Breast epithelium (tissue), 4 donors: Measurements from ENCODE around the gene KRT74. TPM values are rescaled to one million over a fixed set of nuclear protein-coding genes. Genes with fewer than 3 reads are reported as not detected.

Source experiments
- DNase-seq, 2 donors: peaks; one replicate each; pipeline ENCODE4 v3.0.0-alpha.2; 2019; ENCODE audit warnings: low spot score in 2 of 2
- H3K27ac ChIP-seq, 2 donors: fragments of 200-600 bp; sonication (generic) in 1 of 2; one replicate each; pipeline ENCODE4 v1.5.1; 2016 to 2019; ENCODE audit warnings: mild to moderate bottlenecking in 1 of 2
- H3K27me3 ChIP-seq, 2 donors: fragments of 200-600 bp; sonication (generic) in 1 of 2; one replicate each; pipeline versions ENCODE4 v1.5.1 to v1.6.0; 2017 to 2019; ENCODE audit warnings: control low read depth in 1 of 2, mild to moderate bottlenecking in 1 of 2
- H3K36me3 ChIP-seq: fragments of 200-600 bp; one replicate; pipeline ENCODE4 v1.5.1; 2019
- H3K4me1 ChIP-seq, 2 donors: fragments of 200-600 bp; sonication (generic); one replicate each; pipeline ENCODE4 v1.5.1; 2016 to 2019; ENCODE audit warnings: control low read depth in 1 of 2
- H3K4me3 ChIP-seq, 3 donors: fragments of 200-600 bp; sonication (generic); 1 replicate in 2 of 3; 2 replicates in 1 of 3; pipeline ENCODE4 v1.5.1; 2016 to 2019; ENCODE audit warnings: mild to moderate bottlenecking in 3 of 3, moderate library complexity in 2 of 3
- H3K9me3 ChIP-seq, 2 donors: fragments of 200-600 bp; sonication (generic) in 1 of 2; one replicate each; pipeline ENCODE4 v1.5.1; 2016 to 2019; ENCODE audit warnings: control low read depth in 1 of 2
- POLR2A ChIP-seq: fragments of 450-650 bp; IDR thresholded peaks from one replicate; pipeline ENCODE4 v1.6.1; 2016; ENCODE audit warnings: antibody characterized with exemption, mild to moderate bottlenecking, moderate library complexity
- POLR2AphosphoS5 ChIP-seq, 3 donors: sonication (generic); formaldehyde crosslinking; IDR thresholded peaks; one replicate each; pipeline ENCODE4 v1.6.1; 2017; ENCODE audit warnings: antibody characterized with exemption in 3 of 3
- intact Hi-C: fragments of 100-400 bp; cut with DNase I; formaldehyde crosslinking; loops from one replicate; pipeline ENCODE4 v1.15.1; 2023; ENCODE audit warnings: low total_unique reads
- total RNA-seq, 3 donors: library from RNA; depleted of rRNA; stranded (reverse); fragments of >200 nt; gene quantifications; one replicate each; pipeline ENCODE4 v1.1.0, GENCODE V29; 2016
- TF ChIP-seq, protein P1 (sequence below), 3 donors: fragments of 450-650 bp; IDR thresholded peaks; one replicate each; pipeline ENCODE4 v1.5.1; 2016 to 2017; ENCODE audit warnings: antibody characterized with exemption in 3 of 3, mild to moderate bottlenecking in 3 of 3, moderate library complexity in 3 of 3

The KRT74 gene
- total RNA-seq, 3 donors from 2014 or later = not detected

DNA sequence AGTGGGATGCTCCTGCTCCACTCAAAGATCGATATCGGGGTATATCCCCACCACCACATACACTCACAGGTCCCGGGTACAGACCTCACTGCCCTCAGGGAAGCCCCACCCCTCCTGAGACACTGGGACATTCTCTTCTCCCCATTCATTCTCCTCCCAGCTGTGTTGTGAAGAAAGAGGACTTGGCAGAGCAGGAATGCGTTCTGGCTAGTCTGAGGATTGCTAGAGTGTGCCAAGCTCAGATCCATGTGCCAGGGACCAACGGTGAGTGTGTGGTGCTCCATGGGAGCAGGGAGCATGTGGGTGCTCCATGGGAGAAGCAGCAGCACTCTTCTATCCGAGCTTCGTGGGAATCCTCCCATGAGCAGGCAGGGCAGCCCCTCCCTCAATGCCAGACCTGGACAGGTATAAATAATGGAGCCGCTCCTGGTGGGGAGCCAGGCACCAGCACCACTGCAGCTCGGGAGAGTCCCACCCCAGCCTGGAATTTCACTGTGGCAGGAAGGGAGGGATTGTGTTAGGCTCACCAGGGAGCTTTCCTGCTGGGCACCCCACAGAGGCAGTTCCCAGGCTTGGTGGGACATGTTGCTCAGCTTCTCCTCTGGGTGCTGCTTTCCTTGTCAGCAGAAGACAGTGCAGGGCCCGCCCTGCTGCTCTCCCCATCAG is 51.2 kb downstream of the KRT74 start:
- Histone ChIP-seq H3K36me3 (no peaks in the 10 kb centered on the region), H3K27ac (peak overlapping the region; percentile 89 to 90), H3K27me3 (no peaks in the 10 kb centered on the region), H3K4me3 (peak overlapping the region in 2 of 3 donors; percentile 17 to 22), H3K4me1 (peaks cover 3 to 12% of the 10 kb centered on the region in 2 donors), H3K9me3 (no peaks in the 10 kb centered on the region)
- intact Hi-C loops = no loop called here
- no peak for TF ChIP-seq POLR2A
- TF ChIP-seq POLR2AphosphoS5 (IDR thresholded peaks at IDR 0.05) = peak; percentile 53 to 75 (median 71)
- TF ChIP-seq, protein P1, sequence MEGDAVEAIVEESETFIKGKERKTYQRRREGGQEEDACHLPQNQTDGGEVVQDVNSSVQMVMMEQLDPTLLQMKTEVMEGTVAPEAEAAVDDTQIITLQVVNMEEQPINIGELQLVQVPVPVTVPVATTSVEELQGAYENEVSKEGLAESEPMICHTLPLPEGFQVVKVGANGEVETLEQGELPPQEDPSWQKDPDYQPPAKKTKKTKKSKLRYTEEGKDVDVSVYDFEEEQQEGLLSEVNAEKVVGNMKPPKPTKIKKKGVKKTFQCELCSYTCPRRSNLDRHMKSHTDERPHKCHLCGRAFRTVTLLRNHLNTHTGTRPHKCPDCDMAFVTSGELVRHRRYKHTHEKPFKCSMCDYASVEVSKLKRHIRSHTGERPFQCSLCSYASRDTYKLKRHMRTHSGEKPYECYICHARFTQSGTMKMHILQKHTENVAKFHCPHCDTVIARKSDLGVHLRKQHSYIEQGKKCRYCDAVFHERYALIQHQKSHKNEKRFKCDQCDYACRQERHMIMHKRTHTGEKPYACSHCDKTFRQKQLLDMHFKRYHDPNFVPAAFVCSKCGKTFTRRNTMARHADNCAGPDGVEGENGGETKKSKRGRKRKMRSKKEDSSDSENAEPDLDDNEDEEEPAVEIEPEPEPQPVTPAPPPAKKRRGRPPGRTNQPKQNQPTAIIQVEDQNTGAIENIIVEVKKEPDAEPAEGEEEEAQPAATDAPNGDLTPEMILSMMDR (IDR thresholded peaks at IDR 0.05) = no peak
- peak in 1 of 2 donors; percentile 93 for DNase-seq

DNA sequence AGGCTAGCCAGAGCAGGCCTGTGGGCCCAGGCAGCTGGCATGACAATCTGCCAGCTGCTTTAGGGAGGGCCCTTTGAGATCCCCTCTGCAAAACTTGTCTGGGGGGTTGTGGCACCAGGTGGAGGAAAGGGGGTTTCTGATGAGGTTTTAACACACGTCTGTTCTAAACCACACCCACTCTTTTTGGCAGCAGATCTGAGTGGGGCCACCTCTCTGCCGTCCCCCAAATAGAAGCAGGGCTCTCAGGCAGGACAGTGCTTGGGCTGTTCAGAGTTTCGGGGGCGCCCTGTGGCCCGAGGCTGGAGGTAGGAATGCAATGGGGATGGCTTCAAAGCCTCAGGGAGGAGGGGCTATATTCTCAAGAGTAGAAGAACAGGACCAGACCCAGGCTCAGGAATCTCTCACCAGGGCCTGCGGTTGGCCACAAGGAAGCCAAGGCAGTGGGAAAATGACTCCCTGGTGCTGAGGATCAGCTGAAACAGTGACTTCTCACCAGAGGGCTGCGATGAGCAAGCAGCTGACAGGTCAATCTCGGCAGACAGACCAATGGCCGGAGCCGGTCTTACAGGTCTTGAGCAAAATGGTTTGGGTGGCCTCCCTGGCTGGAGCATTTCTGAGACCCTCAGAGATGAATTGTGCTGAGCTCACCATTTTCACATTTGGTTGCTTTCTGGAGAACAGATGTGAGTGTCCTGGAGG is 51.9 kb downstream of the KRT74 start:
- H3K36me3 ChIP-seq = no peaks in the 10 kb centered on the region
- peak overlapping the region in 2 of 3 donors; percentile 17 to 22 for H3K4me3 ChIP-seq
- peak overlapping the region; percentile 89 to 90 for H3K27ac ChIP-seq
- H3K9me3 ChIP-seq = no peaks in the 10 kb centered on the region
- intact Hi-C loops = no loop called here
- DNase-seq = peak in 1 of 2 donors; percentile 85
- H3K27me3 ChIP-seq = no peaks in the 10 kb centered on the region
- H3K4me1 ChIP-seq = peaks cover 3 to 12% of the 10 kb centered on the region in 2 donors
- TF ChIP-seq, protein P1 (IDR thresholded peaks at IDR 0.05) = peak in 1 of 3 donors; percentile 17
- TF ChIP-seq POLR2AphosphoS5 (IDR thresholded peaks at IDR 0.05) (no peak), POLR2A (no peak)

DNA sequence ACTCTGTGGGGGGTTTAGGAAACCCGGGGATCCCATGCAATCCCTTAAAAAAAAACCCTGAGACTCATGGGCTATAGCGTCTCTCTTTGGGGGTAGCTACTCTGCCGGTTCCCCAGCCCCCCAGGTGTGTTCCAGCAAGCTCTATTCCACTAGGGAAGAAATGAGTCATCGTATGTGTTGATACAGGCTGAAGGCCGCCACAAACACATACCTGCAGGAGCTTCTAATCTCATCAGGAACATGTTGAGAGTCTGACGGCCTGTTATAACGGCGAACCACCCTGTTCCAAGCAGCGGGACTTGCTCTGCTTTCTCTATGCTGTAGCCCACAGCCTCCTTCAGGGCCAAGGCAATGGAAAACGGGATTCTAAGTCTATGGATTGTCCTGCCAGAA is 52.5 kb downstream of the KRT74 start:
- no peaks in the 10 kb centered on the region for H3K9me3 ChIP-seq
- H3K4me1 ChIP-seq = peaks cover 3 to 12% of the 10 kb centered on the region in 2 donors
- H3K27me3 ChIP-seq = no peaks in the 10 kb centered on the region
- DNase-seq = peak in 1 of 2 donors; percentile 86
- TF ChIP-seq, protein P1 (IDR thresholded peaks at IDR 0.05) = no peak
- no peak for TF ChIP-seq POLR2A
- TF ChIP-seq POLR2AphosphoS5 (IDR thresholded peaks at IDR 0.05) = peak in 1 of 3 donors; percentile 37
- peak overlapping the region; percentile 89 to 90 for H3K27ac ChIP-seq
- H3K36me3 ChIP-seq = no peaks in the 10 kb centered on the region
- intact Hi-C loops = no loop called here
- peak overlapping the region in 2 of 3 donors; percentile 22 to 59 for H3K4me3 ChIP-seq

DNA sequence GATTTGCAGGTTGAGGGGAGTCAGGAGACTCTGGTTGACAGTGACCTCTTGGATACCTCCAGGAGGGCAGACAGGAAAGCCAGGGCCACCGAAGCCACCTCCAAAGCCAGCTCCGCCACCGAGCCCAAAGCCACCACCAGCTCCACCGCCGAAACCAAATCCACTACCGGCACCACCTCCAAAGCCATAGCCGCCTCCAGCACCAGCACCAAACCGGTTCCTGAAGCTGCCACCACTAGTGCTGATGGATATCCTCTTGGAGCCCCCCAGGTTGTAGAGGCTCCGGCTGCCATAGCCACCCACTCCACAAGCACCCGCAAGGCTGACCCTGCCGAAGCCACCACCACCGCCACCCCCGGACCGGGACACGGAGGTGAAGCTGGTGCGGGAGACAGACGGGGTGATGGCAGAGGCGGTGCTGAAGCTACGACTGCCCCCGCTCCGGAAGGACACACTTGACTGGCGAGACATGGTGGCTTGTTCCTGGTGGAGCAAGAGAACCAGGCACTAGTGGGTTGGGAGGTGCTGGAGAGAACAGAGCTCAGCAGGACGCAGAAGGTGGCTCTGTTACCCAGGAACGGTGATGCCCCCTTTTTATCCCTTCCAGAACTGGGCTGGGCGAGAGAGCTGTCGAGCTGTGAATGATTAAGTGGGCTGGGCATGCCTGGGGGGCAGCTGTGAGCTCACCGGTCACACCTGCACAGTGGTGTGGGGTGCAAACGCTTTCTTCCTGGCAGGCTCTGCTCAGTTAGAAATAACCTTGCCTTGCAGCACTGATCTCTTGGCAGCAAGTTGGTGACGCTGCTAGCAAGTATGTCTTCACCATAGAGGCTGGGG is 53.6 kb downstream of the KRT74 start, which contains the start of gene KRT5:
Gene KRT5 (minus strand): TSS at position 569 of the 837 bp plus-strand sequence. CDS start 98 bp downstream, at position 471.
- H3K36me3 ChIP-seq = no peaks in the 10 kb centered on the region
- peaks cover 3 to 12% of the 10 kb centered on the region in 2 donors for H3K4me1 ChIP-seq
- peak within 1 kb of the TSS in 2 of 3 donors; percentile 59 to 69 for H3K4me3 ChIP-seq
- no peaks in the 10 kb centered on the region for H3K27me3 ChIP-seq
- intact Hi-C loops = no loop called here
- DNase-seq = peak; percentile 49 to 94
- H3K27ac ChIP-seq = peak within 1 kb of the TSS; percentile 89 to 90
- peak; percentile 68 for TF ChIP-seq POLR2A
- peak; percentile 74 to 92 (median 90) for TF ChIP-seq POLR2AphosphoS5 (IDR thresholded peaks at IDR 0.05)
- TF ChIP-seq, protein P1 (IDR thresholded peaks at IDR 0.05) = no peak
- H3K9me3 ChIP-seq = no peaks in the 10 kb centered on the region
